Measurements from ENCODE around the gene PPP1R2C.

PPP1R2C gene

DNA sequence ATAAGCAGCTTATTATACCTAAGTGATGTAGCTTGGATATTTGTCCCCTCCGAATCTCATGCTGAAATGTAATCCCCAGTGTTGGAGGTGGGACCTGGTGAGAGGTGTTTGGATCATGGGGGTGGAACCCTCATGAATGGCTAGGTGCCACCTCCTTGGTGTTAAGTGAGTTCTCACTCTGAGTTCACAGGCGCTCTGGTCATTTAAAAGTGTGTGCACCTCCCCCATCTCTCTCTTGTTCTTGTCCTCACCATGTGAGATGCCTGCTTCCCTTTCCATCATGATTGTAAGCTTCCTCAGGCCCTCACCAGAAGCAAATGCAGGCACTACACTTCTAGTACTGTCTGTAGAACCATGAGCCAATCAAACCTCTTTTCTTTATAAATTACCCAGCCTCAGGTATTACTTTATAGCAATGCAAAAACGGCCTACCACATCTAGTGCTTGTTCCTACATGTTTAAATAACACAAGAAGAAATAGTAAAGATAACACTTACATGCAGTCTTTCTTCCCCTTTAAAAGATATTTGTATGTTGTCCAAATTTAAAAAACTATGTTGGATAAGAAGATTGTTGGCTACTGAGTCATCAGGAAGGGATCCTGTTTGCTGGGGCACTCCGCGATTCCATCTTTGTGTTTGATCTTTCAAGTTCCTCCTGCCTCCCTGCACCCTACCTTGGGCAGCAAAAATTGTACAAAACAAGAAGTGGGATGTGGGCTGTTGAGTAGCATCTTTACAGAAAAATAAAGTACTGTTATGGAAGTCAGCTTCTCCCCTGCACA lies 29.7 kb downstream of the PPP1R2C start:
- peak; percentile 56 for DNase-seq

DNA sequence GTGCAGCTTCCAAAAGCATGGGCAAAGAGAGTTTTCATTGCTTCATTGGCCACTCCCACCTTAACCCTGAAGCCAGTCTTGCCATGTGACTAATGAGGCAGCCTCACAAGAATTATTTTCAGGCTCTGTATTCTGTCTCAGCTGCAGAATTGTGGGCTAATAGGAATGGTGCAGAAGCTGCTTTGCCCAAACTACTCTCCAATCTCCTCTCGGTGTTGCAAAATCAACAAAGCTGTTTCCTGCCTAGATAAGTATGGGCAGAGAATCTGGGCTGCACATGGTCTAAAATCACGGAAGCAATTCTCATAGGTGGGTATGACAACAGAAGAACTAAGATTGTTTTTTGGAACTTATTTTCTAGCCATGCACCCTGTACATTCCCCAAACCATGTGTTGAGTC lies 31.4 kb downstream of the PPP1R2C start:
- peak; percentile 62 for DNase-seq

DNA sequence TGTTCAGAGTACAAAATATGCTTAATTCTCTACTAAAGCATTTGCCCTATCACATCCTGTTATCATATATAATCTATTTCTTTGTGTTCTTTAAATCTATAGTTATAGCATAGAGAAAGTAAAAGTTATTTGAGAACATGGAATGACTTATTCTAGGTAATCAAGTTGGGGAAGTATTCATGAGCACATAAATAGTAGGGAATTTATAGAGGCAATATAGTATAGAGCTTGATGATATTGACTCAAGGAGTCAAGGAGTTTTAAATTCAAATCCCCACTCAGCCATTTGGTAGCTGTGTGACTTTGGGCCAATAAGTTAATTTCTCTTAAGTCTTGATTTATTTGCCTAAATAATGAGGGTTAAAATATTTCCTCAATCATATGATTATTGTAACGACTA lies 37.5 kb downstream of the PPP1R2C start:
- DNase-seq, result no peak

DNA sequence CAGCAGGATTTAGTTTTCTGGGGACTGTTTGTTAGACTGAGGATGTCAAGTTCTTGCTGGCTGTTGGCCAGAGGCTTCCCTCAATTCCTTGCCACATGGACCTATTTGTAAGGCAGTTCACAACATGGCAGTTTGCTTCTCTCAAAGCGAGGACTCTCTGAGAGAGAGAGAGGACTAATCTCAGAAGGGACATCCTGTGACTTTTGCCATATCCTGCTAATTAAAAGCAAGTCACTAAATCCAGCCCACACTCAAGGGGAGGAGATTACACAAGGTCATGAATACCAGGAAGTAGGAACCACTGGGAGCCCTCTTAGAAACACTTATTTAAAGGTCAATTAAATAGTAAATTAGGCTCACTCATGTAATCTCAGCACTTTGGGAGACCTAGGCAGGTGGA lies 38.2 kb downstream of the PPP1R2C start:
- DNase-seq, result no peak

DNA sequence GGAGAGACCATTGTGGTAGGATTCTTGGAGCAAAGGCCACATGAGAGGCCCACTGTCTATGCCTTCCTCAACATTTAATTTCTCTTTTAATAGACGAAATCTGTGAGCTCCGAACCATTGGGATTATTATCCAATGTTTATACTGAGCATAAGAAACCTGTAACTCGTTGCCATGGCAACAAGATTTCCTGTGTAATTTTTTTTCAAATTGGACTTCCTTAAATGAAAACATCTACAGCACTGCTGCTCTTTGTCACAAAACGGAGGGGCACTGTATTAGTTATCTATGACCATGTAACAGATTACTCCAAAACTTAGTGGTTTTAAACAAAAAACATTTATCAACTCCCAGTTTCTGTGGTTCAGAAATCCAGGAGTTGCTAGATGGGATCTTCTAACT lies 38.7 kb downstream of the PPP1R2C start:
- no peak for DNase-seq

DNA sequence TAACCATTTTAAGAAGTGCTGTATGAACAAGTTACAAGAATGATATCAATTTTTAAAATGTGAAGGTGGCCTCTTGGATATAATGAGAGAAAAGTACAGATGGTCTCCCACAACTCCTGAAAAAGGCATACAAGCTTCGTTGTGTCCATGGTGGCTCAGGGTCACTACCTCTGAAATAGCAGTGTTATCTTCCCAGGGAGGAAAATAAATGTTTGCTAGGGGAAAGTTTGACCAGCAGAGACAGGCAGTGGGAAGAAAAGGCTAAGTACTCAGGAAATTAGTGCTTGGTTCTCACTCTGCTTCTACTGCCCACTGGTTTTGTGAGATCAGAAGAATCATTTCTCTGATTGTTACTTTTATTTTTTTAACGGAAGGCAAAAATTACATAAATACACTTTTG lies 39.4 kb downstream of the PPP1R2C start:
- no peak for DNase-seq

DNA sequence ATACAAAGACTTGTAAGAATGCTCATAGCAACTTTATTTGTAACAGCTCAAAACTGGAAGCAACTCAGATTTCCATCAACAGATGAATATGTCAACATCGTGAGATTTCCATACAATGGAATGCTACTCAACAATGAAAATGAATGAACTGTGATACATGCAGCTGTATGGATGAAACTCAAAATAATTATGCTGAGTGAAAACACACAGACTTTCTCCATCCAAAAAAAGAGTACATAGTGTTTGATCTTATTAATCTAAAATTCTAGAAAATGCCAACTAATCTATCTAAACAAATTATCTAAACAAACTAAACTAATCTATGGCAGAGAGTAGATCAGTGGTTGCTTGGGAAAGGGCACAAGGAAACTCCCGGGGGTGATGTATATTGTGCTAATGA lies 42.7 kb downstream of the PPP1R2C start:
- no peak for DNase-seq

DNA sequence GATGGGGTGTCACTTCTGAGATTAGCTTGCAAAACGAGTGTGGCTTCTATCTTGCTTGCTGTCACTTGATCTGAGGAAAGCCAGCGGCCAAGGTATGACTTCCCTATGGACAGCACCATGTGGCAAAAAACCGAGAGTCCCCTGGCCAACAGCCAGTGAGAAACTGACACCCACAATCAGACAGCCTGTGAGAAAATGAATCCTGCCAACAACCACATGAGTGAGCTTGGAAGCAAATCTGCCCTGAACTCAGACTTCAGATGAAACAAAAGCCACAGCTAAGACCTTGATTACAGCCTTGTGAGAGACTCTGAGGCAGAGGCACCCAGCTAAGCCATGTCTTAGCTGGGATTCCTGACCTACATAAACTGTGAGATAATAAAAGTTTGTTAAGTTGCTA lies 45.5 kb downstream of the PPP1R2C start:
- DNase-seq, result peak; percentile 10

Measured in fibroblast of skin of abdomen (primary cell).